Epithelial cell of prostate (primary cell): ENCODE measurements around the gene PGAP2.
A peak's percentile ranks its signal among the peaks of the same experiment; 100 is the strongest.

ENCODE experiments used
- DNase-seq: peaks from one replicate; pipeline ENCODE4 v3.0.0-alpha.2; 2011; ENCODE audit warnings: low read depth, low spot score
- H3K27ac ChIP-seq: fragments of 450-650 bp; 2 replicates; pipeline ENCODE4 v1.5.1; 2017; ENCODE audit warnings: mild to moderate bottlenecking

Gene PGAP2

DNA sequence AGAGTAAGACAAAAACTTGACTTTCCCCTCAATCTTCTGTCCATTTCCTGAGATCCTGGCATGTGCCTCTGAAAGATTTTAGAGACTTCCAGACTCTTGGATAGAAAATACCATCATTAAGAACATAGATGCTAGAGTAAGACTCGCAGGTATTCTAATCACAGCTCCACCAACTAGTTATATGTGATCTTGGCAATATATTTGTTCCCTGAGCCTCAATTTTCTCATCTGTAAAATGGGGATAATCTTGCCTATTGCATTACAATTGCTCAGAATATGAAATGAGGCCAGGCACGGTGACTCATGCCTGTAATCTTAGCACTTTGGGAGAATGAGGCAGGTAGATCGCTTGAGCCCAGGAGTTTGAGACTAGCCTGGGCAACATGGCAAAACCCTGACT is 21.7 kb downstream of the PGAP2 start:
- H3K27ac ChIP-seq: no peak overlapping the region
- DNase-seq: no peak

DNA sequence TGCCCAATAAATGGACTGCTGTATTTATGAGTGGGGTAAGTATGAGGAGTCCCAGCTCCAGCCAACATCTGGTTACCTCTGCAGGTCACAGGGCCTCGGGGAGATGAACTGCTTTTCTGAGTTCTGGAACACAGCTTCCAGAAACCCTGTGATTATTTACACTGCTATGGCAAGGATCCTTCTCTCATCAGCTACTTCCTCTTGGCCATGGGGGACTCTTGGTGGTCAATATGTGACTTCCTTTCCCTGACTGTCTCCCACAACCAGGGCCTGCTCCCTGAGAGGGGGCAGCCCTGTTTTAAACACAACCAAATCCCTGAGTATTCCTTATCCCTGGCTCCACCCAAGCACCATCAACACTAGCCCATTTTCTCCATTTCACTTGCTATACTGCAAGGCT is 22.4 kb downstream of the PGAP2 start:
- H3K27ac ChIP-seq: no peak overlapping the region
- DNase-seq: no peak

DNA sequence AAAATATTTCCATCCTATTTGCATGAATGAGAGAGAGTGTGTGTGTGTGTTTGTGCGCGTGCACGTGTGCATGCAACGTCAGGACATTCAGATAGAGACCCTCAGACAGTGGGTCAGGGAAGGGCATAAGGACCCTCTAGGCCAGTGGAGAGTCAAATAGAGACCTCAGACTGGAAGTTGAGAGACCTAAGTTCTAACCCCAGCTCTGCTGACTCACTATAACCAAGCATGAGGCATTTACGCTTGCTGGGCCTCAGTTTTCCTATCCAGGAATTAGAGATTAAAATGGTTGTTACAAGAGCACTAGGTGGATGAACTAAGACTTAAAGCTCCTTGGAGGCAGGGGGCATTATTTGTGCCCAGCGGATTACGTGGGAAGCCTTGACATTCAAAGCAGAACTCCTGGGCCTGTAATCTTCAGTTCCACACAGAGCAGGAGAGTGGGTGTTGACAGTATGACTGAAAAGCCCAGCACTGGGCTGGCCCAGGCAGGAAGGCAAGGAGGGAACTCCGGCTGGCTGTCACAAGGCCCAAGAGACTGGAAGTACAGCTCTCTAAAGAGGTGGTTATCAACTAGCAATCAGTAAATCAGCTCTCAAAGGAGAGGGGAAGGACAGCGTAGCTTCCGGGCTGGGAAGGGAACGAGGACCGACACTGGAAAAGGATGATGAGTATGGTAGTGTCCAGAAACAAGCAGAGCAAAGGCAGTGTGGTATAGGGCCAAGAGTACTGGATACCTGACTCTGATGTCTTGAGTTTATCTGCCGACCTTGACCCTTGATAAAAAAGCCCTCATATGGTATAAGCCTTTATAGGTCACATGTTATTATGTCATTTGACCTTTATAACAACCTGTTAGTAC is 23.2 kb downstream of the PGAP2 start:
- no peak overlapping the region for H3K27ac ChIP-seq
- DNase-seq: no peak

DNA sequence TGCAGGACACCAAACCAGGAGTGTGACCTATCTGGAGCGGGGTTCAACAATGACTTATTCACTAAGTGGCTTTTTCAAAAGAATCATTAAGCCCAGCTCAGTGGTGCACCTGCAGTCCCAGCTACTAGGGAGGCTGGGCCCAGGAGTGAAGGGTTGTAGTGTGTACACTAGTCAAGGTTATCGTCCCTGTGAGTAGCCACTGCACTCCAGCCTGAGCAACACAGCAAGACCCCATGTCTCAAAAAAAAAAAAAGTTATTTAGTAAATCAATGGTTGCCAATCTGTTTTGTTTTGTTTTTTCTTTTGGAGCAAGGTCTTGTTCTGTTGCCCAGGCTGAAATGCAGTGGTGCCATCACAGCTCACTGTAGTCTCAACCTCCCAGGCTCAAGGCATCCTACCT is 24.5 kb downstream of the PGAP2 start:
- no peak for DNase-seq

DNA sequence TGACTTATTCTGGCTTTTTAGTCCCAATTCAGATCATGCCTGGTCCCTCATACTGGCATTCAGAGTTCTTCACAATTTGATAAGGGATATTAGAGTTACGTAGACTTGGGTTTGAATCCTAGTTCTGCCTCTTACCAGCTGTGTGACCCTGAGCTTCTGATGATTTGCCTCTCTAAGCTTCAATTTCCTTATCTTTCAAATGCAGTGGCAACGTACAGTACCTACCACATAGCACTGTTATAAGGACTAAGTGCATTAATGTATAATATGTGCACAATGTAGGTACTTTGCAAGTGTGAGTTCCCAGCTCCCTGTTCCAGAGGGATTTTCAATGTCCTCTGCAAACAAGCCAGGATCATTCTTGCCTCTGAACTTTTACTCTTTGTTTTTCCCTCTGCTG is 25.1 kb downstream of the PGAP2 start:
- DNase-seq: no peak
- H3K27ac ChIP-seq: no peak overlapping the region

More for the DNA sequence above, 24.5 kb downstream of the PGAP2 start:
- H3K27ac ChIP-seq: no peak overlapping the region

DNA sequence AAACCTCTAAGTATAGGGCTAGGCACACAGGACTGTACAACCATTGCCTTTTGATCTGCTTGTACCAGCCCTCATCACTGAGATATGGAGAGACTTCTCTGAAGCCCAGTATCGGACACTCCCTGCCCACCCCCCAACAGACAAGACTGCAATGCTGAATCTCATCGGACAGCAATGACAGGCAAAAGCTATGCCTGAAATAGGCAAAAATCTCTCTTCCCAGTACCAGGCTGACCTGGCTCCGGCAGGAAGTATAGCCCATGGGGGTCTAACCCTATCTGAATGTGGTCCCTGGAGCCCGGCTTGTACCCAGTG is 25.9 kb downstream of the PGAP2 start:
- DNase-seq: no peak
- peak overlapping the region; percentile 56 for H3K27ac ChIP-seq

DNA sequence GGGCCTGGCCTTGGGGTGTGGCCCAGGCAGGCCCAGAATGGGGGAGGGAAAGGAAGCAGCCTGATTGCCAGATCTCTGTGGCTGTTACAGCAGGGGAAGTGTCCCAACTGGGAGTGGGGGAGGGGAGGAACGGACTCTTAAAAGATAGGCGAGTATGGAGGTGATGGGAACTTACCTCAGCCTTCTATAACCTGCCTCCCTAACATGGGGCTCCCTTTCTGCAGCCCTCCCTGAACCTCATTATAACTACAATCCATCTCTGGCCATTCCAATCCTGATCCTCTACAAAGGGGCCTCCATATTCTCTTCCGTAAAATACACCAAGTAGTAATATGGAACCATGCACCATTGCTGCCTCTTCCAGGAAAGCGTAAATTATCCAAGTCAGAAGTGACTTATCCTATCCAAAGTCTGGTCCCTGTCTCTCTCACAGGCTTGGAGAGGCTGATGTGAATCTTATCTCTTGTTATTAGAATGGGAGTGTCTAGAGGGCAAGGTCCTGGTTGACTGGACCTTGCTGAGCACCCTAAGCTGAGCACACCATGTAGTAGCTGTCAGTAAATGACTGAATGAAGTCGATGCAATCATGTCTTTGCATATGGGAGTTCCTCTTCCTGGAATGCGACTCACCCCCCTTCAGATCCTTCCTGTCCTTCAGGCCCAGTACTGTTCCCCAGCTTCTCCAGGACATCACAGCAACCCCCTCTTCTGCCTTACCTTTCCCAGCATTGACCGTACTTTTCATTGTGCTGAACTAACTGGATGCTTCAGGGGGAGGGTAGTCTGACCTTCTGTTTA is 26.5 kb downstream of the PGAP2 start:
- DNase-seq: no peak
- peak overlapping the region; percentile 56 for H3K27ac ChIP-seq

DNA sequence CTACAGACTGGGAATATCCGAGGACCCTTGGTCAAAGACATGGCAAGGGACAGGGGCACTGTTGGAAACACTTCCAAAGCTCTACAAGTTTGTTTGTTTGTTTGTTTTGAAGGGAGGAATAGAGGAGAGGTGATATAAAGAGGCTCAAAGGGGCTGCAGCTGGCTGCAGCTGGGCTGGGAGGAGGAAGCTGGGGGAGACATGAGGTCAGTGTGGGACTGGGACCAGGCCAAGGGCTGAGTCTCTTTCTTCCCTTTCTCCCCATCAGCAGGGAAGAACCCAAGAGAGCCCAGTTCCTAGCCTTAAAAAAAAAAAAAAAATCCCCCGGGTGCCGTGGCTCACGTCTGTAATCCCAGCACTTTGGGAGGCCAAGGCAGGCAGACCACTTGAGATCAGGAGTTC is 27.4 kb downstream of the PGAP2 start:
- DNase-seq: no peak
- H3K27ac ChIP-seq: peak overlapping the region; percentile 56

DNA sequence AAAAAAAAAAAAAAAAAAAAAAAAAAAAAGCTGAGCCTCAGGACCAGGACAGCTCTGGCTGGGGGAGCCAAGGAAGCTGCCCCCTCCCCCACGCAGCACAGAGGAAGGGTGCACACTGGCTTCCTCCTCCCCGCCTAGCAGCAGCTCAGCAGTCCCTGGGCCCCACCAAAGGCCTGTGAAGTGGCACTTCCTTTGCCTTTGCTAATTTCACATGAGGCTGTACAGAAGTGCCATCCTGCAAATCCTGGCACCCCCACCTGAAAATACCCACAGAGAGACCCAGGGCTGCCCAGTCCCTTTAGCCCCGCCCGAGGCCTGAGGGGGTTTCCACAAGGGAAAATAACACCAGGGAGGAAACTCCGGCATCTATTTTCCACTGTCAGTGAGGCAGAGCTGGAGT is 28.5 kb downstream of the PGAP2 start:
- no peak for DNase-seq
- no peak overlapping the region for H3K27ac ChIP-seq

DNA sequence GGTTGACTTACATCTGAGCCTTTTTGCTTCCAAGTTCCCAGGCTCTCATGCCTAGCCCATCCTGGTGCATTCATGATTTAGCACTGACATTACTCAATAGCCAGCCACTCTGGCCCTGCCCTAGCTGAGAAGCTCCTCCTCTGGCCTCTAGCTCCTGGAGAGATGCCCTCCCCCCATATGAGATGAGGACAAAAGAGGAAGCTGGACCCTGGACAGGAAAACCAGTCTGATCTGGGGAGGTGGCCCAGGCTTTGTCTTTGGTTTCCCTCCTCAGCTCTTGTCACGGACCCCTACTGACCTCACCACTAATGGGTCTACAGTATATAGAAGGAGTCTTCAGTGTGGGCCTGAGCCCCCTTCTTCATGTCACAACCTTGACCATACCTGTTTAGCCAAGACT is 29.4 kb downstream of the PGAP2 start:
- H3K27ac ChIP-seq: no peak overlapping the region
- no peak for DNase-seq

DNA sequence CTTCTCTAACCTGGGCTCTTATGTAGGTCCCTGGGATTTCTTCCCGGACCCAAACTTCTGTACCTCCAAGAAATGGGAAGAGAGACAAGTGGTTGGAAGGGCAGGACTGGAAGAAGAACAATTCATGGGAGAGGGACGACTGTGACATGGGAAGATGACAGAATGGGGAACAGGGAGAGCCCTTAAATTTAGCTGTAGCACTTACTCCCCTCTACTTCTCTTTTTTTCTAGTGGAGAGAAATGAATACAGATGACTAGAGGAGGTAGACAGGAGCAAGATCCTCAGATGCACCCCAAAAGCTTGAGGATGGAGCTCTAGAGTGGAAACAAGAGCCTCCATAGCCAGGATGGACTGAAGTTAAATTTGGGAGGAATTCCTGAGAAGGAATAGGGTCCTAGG is 30.1 kb downstream of the PGAP2 start:
- DNase-seq: no peak

DNA sequence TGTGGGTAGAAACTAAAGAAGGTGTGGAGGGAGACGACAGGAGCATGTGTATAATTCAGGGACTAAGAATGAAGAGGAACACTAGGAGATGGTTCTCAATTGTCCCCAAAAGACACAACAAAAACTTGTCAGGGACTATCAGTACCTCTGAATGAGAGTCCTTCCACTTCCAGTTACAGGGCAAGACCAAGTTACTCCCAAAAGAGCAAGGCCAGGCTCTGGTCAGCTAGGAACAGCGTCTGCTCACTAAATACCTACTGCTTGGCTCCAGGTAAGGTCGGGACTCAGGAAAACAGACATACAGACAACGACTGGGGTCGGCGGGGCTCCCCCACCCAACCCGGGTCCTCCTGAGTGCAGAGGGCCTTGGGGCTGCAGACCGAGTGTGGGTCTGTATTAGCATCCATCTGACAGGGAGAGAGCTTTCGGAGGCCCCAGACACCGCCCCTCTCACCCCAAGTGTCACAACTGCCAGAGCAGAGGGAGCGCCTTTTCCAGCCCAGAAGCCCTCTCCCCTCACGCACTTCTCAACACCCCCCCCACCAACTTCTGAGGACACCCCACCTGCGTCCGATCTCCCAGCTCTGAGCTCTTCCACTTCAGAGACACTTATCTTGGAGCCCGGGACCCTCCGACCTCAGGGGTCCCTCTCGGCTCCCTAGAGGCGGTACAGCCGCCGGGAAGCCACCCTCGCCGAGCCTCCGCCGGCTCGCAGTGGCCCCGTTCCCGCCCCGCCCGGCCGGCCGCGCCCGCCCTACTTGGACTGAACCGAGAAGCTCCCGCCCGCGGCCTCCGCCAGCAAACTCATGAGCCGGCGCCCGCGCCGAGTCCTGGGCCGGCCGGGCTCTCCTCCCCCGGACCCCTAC is 31.9 kb downstream of the PGAP2 start:
- DNase-seq: no peak
- H3K27ac ChIP-seq: peak overlapping the region; percentile 83

More for the DNA sequence above, 30.1 kb downstream of the PGAP2 start:
- no peak overlapping the region for H3K27ac ChIP-seq

DNA sequence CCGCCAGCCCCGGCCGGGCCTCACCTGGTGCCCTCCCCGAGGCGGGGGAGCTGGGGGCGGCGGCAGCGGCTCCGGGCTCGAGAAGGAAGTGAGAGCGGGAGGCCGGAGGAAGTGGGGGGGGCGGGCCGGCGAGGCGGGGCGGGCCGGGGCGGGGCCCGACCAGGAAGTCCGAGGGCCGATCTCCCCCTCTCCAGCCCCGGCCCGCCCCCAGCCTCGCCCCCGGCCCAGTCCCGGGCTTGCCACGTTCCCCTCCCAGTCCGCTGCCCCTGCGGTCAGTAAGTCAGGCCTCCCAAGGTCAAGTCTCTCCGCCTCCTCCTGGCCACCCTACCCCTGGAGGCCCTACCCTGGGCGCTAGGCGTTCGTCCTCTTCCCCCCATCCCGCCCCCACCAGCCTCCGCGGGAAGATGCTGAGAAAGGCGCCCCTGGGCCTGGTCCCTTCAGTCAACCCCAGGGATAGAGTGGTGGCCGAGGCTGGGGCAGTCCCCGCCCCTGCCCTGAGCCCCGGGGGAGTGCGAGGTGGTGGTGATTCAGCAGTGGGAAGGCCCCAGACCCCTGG is 32.6 kb downstream of the PGAP2 start, which contains the start of gene RHOG:
Gene RHOG, minus strand, starts transcription at position 90 of the 556 bp plus-strand sequence. CDS start 12,821 bp downstream, outside the sequence.
- no peak for DNase-seq
- peak within 1 kb of the TSS; percentile 83 for H3K27ac ChIP-seq

DNA sequence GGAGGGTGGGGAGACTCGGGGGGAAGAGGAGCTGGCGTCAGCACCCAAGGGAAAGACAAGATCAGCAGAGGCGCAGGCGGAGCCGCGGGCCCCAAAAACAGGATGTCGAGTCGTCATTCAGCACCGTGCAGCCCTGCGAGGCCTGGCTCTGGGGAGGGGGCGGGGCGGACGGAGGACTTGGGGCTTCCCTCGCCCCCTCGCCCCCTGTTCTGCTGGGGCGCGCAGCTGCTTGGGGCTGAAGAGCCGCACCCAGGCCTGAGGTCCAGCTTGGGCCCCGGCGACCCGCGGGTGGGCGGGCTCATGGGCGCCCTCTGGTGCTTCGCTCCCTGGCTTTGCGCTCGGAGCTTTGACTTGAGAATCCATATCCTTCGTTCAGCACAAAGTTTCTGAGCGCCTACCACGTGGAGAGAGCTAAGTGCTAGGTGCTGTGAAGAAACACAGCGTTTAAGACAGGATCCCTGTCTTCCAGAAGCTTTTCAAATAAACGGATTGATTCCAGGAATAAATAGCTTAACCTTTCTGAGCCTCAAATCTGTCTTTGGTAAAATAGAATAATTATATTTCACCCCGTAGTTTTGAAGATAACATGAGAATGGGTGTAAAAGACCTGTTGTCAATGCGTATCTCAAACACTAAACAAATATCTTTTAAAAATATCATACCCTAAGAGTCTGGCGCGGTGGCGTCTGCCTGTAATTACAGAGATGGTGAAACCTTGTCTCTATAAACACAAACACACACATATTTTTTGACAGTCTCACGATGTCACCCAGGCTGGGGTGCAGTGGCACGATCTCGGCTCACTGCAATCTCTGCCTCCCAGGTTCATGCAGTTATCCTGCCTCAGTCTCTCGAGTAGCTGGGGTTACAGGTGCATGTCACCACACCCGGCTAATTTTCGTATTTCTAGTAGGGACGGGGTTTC is 33.3 kb downstream of the PGAP2 start:
- no peak for DNase-seq
- peak overlapping the region; percentile 83 for H3K27ac ChIP-seq

DNA sequence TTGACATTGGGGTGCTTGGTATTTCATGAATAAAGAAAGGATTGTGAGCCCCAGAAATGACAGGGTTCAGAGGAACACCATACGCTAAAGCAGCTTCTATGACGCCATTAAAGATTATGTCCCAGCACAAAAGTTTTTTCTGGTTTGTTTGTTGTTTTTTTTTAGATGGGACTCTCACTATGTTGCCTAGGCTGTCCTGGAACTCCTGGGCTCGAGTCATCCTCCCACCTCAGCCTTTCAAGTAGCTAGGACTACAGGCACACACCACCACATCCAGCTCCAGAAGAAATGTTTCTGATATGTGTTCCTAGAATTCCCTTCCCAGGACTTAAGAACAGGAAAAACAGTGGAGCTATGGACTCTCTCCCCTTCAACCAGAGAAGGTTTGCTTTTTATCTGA is 35.0 kb downstream of the PGAP2 start:
- DNase-seq: no peak
- no peak overlapping the region for H3K27ac ChIP-seq

DNA sequence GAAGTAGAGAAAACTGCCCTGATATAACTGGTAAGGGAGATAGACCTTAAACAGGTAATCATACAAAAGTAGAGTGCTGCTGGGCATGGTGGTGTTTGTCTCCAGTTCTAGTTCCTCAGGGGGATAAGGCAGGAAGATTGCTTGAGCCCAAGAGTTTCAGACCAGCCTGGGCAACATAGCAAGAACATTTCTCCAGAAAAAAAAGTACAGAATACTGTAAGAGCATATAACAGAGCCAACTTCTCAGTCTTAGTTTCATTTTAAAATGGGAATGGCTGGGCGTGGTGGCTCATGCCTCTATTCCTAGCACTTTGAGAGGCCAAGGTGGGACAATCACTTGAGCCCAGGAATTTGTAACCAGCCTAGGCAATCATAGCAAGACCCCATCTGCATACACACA is 36.9 kb downstream of the PGAP2 start:
- DNase-seq: no peak

DNA sequence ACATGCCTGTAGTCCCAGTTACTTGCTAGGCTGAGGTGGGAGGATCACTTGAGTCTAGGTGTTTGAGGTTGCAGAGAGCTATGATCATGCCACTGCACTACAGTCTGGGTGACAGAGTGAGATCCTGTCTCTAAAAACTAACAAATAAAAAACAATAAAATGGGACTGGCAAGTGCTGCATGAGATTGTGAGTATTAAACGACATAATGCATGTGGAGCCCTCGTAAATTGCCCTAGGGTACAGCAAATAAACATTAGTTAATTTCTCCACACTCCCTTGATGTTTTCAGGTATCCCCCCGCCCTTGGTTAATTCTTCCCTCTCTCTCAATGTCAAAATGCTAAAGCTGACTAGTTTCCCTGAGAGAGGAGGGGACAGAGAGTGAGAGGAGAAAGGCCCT is 37.3 kb downstream of the PGAP2 start:
- DNase-seq: no peak
- no peak overlapping the region for H3K27ac ChIP-seq

More for the DNA sequence above, 36.9 kb downstream of the PGAP2 start:
- H3K27ac ChIP-seq: no peak overlapping the region

DNA sequence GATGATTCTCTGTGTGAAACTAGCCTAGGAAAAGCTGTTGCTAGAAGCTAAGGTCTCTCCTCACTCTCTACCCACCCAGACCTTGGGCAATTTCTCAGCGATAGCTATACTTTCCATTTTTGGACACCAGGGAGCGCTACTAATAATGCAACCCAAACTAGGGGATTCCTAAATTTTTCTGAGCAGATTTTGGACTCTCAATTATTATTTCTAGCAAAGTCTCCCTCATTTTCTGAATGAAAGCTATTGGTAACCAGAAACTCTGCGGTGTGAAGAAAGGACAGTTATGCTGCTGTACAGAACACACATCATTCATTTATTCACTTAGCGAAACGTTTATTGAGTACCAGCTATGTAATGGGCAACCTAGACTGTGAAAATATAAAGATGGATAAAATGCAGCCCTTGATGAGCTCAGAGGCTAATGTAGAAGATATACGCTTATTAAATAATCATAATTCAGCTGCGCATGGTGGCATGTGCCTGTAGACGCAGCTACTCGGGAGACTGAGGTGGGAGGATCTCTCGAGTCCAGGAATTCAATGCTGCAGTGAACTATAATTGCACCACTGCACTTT is 41.0 kb downstream of the PGAP2 start:
- H3K27ac ChIP-seq: no peak overlapping the region
- DNase-seq: no peak

DNA sequence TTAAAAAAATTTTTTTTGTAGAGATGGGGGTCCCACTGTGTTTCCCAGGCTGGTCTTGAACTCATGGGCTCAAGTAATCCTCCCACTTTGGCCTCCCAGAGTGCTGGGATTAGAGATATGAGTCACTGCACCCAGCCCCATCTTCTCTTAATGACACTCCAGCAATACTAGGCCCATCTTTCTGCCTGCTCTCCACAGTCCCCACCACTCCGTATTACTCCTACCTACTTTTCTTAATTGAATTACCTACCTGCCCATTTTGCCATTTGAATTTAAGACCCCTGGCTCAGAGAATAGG is 45.1 kb downstream of the PGAP2 start:
- no peak for DNase-seq
- H3K27ac ChIP-seq: peak overlapping the region; percentile 84
